ENCODE measurements around the gene ARF1. TPM values are rescaled to one million over a fixed set of nuclear protein-coding genes. Genes with fewer than 3 reads are reported as not detected.
A peak's percentile ranks its signal among the peaks of the same experiment; 100 is the strongest.

The ARF1 gene
- total RNA-seq, 2 donors from 2014 or later, result 322 to 372 TPM

DNA sequence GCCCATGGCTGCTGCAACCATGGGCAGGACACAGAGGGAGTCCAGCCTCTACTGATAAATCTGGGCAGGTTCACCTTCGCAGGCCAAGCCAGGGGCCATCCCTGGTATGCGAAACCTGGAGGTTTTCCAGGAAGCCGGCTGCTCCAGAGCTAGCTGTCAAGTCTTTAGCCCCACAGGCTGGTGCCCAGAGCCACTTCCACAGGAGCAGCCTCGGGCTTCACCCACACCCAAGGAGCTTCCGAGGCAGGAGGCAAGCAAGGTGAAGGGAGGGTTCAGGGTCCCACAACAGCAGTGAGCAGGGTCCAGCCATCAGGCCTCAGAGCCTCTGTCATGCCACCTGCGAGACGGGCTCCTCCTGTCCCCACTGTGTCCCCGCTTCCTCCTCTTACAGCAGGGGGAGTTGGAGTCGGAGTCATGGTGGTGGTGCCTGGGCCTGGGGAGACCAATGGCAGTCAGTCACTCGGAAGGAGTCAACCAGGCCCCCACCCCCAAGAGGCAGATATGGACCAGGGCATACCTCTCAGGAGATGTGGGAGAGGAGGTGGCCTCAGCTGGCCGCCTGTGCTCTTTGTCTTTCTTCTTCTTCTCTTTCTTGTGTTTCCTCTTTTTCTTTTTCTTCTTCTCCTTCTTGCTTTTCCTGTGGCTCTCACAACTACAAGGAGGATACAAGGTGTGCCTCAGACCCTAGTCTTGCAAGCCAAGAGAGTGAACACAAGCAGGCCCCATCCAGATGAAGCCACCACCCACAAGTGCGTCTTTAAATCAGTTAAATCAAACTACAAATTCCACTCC lies 18.5 kb downstream of the ARF1 start:
- no peak overlapping the region for H3K27ac ChIP-seq (ENCODE audit: low read depth, low read length)
- H3K9me3 ChIP-seq (ENCODE audit: control insufficient read depth, low read length), result no peaks in the 10 kb centered on the region
- Mint-ChIP-seq H3K27me3 (ENCODE audit: insufficient read depth) (no peaks in the 10 kb centered on the region), H3K9me3 (no peaks in the 10 kb centered on the region), H3K4me1 (no peaks in the 10 kb centered on the region), H3K36me3 (ENCODE audit: low read depth) (peaks cover 37% of the 10 kb centered on the region), H3K27ac (no peak overlapping the region), H3K4me3 (peak overlapping the region; percentile 88)
- no peaks in the 10 kb centered on the region for H3K27me3 ChIP-seq (ENCODE audit: control insufficient read depth, insufficient read depth, low read length, poor library complexity, severe bottlenecking)
- peak; percentile 50 for DNase-seq
- H3K4me1 ChIP-seq (ENCODE audit: control insufficient read depth, insufficient read depth, low read length), result peaks cover 5% of the 10 kb centered on the region
- WGBS, 2 experiments (ENCODE audit: insufficient coverage in 1 of 2, insufficient read length in 1 of 2), result 92 to 98% methylated on average over 5 to 12 of the region's 12 CpGs
- H3K9ac ChIP-seq (ENCODE audit: extremely low read depth, low read length, poor library complexity, severe bottlenecking), result no peak overlapping the region
- TF ChIP-seq, protein P1, sequence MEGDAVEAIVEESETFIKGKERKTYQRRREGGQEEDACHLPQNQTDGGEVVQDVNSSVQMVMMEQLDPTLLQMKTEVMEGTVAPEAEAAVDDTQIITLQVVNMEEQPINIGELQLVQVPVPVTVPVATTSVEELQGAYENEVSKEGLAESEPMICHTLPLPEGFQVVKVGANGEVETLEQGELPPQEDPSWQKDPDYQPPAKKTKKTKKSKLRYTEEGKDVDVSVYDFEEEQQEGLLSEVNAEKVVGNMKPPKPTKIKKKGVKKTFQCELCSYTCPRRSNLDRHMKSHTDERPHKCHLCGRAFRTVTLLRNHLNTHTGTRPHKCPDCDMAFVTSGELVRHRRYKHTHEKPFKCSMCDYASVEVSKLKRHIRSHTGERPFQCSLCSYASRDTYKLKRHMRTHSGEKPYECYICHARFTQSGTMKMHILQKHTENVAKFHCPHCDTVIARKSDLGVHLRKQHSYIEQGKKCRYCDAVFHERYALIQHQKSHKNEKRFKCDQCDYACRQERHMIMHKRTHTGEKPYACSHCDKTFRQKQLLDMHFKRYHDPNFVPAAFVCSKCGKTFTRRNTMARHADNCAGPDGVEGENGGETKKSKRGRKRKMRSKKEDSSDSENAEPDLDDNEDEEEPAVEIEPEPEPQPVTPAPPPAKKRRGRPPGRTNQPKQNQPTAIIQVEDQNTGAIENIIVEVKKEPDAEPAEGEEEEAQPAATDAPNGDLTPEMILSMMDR (conservative IDR thresholded peaks at IDR 0.05), result no peak
- peak overlapping the region; percentile 80 for H3K4me3 ChIP-seq (ENCODE audit: low read length)
- peaks cover 54% of the 10 kb centered on the region for H3K36me3 ChIP-seq (ENCODE audit: control insufficient read depth, insufficient read depth, low read length)

DNA sequence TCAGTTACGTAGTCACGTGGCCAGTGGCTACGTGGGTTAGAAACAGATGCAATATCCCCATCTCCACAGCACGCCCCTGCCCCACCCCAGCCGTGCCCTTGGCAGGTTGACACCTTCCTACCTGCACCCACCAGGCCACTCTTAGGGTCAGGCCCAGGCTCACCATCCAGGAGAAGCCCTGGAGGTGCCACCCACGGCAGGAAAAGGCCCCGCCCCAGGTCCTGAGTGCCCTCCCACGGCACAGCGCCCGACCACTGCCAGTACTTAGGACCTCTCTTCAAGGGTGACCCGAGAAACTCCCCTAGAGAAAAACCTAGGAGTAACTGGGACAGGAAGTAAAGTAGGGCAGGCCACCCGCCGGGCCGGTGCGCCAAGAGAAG lies 19.1 kb downstream of the ARF1 start:
- H3K9me3 ChIP-seq (ENCODE audit: control insufficient read depth, low read length), result no peaks in the 10 kb centered on the region
- H3K4me1 ChIP-seq (ENCODE audit: control insufficient read depth, insufficient read depth, low read length), result peaks cover 5% of the 10 kb centered on the region
- no peak for DNase-seq
- Mint-ChIP-seq H3K36me3 (ENCODE audit: low read depth) (peaks cover 39% of the 10 kb centered on the region), H3K27me3 (ENCODE audit: insufficient read depth) (no peaks in the 10 kb centered on the region), H3K4me3 (peak overlapping the region; percentile 88), H3K9me3 (no peaks in the 10 kb centered on the region), H3K27ac (no peak overlapping the region), H3K4me1 (no peaks in the 10 kb centered on the region)
- TF ChIP-seq, protein P1 (conservative IDR thresholded peaks at IDR 0.05), result no peak
- no peaks in the 10 kb centered on the region for H3K27me3 ChIP-seq (ENCODE audit: control insufficient read depth, insufficient read depth, low read length, poor library complexity, severe bottlenecking)
- H3K27ac ChIP-seq (ENCODE audit: low read depth, low read length), result no peak overlapping the region
- H3K9ac ChIP-seq (ENCODE audit: extremely low read depth, low read length, poor library complexity, severe bottlenecking), result no peak overlapping the region
- peaks cover 53% of the 10 kb centered on the region for H3K36me3 ChIP-seq (ENCODE audit: control insufficient read depth, insufficient read depth, low read length)
- H3K4me3 ChIP-seq (ENCODE audit: low read length), result peak overlapping the region; percentile 80
- WGBS, 2 experiments (ENCODE audit: insufficient coverage in 1 of 2, insufficient read length in 1 of 2), result 66 to 80% methylated on average over 10 to 15 of the region's 15 CpGs

DNA sequence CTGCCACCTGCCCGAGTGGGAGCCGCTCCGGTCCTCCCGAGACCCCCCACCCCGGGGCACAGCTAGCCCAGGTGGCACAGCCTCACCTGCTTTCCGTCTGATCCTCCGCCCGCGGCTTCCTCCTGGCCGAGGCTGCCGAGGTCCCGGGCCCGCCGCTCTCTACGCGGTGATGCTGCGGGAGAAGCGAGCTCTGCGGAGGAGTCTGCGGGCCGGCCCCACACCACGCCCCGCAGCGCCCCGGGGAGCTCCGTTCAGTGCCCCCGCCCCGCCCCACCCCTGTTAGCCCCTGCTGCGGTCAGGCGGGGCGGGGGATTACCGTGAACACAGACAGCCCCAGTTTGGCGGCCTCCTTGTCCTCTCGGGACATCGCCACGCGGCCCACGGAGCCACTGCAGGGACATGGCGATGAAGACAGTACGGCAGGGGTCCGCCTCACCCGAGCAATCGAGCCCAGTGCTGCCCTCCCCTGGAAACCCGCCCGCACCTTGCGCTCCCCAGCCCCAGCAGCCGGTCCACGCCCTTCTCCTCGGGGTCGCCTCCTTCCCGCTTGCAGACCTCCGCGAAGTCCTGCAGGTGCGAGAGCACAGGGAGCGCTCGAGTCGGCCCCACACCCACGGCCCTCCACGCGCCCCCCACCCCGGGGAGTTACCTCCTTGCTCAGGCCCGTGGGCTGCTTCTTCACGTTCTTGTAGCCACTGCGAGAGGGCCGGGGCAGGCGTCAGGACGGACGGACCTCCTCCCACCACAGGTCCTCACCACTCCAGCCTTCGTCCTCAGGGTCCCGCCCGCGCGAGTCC lies 19.7 kb downstream of the ARF1 start:
- Histone ChIP-seq H3K27me3 (ENCODE audit: control insufficient read depth, insufficient read depth, low read length, poor library complexity, severe bottlenecking) (no peaks in the 10 kb centered on the region), H3K9me3 (ENCODE audit: control insufficient read depth, low read length) (no peaks in the 10 kb centered on the region), H3K36me3 (ENCODE audit: control insufficient read depth, insufficient read depth, low read length) (peaks cover 47% of the 10 kb centered on the region), H3K27ac (ENCODE audit: low read depth, low read length) (no peak overlapping the region), H3K9ac (ENCODE audit: extremely low read depth, low read length, poor library complexity, severe bottlenecking) (peak overlapping the region; percentile 11), H3K4me3 (ENCODE audit: low read length) (peak overlapping the region; percentile 80), H3K4me1 (ENCODE audit: control insufficient read depth, insufficient read depth, low read length) (peaks cover 5% of the 10 kb centered on the region)
- Mint-ChIP-seq H3K27ac (no peak overlapping the region), H3K4me3 (peak overlapping the region; percentile 88), H3K4me1 (no peaks in the 10 kb centered on the region), H3K36me3 (ENCODE audit: low read depth) (peaks cover 43% of the 10 kb centered on the region), H3K27me3 (ENCODE audit: insufficient read depth) (no peaks in the 10 kb centered on the region), H3K9me3 (no peaks in the 10 kb centered on the region)
- DNase-seq, result peak; percentile 89
- WGBS, 2 experiments (ENCODE audit: insufficient coverage in 1 of 2, insufficient read length in 1 of 2), result 9 to 10% methylated on average over 36 to 73 of the region's 73 CpGs
- TF ChIP-seq, protein P1 (conservative IDR thresholded peaks at IDR 0.05), result peak; percentile 67

All from endodermal cell (in vitro differentiated cells).